ENCODE data around the gene UNKL. TPM values are rescaled to one million over a fixed set of nuclear protein-coding genes. Genes with fewer than 3 reads are reported as not detected.
"Not testable (repeated sequence)": the region's sequence is repeated elsewhere in the genome, so short reads cannot be mapped to it uniquely, and the experiment has no call there.

UNKL gene
- total RNA-seq, 1 donor from 2014 or later, result 10.1 TPM

GRCh38 chr16:1446296-1447080 lies 32.0 kb upstream of the UNKL start:
- no peak for DNase-seq

GRCh38 chr16:1445518-1446203 lies 31.2 kb upstream of the UNKL start:
- no peak for DNase-seq

DNA sequence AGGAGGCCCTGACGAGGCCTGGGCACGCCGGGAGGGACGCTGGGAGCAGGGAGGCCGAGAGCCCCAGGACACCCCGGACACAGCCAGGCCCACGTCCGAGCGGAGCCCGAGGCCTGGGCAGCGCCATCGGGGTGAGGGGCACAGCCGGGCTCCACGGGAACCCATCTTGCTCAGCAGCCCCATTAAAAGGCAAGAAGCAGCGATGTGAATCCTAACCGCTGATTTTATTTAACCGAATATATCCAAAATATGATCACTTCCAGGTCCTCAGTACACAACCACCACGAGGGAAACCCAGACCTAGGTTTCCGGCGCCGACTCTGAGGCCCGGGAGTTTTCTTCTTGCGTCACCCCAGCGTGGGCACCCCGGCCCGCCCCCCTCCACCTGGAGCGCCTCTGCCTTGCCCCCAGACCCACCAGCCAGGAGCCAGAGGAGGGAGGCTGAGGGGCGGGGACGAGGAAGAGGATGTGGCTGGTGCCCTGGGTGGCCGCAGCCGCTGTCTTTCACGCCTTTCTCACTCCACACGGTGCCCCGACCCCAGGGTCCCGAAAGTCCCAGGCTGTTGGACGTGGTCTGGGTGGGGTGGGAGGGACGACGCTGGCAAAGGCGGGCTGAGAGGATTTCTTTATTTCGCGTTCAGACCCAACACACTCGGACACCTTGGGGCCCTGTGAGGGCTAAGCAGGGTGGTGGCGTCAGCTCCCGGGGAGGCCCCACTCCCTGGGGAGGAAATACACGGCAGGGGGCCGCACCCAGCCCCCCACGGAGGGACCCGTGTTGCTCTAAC lies 30.4 kb upstream of the UNKL start:
- DNase-seq, result no peak

DNA sequence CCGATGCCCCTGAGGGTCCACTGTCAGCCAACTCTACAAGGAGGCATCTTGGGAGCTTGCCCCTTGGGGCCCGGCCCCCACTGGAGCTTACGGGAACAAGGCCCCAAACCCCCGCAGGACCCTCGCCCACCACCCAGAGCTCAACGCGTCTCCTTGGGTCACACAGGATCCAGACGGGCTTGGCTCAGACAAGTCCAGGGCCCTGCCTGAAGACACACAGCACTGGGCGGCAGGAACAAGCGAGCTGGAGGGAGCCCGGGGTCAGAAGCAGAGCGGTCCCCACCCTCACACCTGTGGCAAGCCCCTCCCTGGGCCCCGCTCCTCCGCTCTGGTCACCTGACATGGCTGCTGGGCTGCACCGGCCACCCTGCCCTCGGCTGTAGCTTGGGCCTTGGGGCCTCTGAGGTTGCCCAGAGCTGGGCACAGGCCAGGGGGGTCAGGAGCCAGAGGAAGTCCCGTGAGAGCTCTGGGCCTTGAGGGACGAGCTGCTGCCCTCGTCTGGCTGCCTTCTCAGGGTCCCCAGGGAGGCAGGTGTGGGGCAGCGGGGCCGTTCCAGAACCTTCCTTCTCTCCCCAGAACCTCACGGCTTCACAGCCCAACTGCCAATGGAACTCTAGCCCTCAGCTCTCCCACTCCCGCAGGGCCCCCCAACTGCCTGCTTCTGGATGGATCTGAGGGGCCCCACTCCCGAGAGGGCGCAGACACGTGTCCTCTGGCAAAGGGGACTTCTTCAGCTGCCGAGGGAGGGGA lies 29.7 kb upstream of the UNKL start, which contains the start of gene CCDC154:
Gene CCDC154, minus strand, starts transcription at position 577 of the 750 bp plus-strand sequence. Its CDS starts 234 bp downstream, at position 343.
- DNase-seq, result no peak

- DNase-seq, result no peak
Observed at GRCh38 chr16:1443403-1443973, 29.0 kb upstream of the UNKL start.

GRCh38 chr16:1442697-1443096 lies 28.2 kb upstream of the UNKL start:
- DNase-seq, result no peak

DNA sequence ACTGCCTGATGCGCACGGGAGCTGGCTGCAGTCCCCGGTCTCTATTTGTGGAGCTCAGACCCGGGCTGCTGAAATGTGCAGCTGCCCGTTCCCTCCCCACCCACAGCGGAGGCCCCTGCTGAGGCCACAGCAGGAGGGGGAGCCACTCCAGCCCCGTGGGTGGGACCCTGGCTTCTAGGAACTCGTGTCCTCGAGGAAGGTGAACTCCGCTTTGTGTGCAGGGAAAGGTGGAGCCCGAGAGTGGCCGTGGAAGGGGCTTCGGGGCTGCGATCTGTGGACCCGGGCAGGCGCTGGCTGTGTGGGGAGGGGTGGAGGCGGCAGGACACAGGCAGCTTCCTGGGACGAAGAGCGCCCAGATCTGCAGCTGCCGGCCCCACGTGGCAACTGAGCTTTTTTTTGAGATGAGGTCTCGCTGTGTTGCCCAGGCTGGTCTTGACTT lies 26.9 kb upstream of the UNKL start:
- DNase-seq, result no peak

GRCh38 chr16:1439699-1440074 lies 25.2 kb upstream of the UNKL start:
- not testable (repeated sequence) for DNase-seq

GRCh38 chr16:1439058-1439698 lies 24.7 kb upstream of the UNKL start:
- no peak for DNase-seq

DNA sequence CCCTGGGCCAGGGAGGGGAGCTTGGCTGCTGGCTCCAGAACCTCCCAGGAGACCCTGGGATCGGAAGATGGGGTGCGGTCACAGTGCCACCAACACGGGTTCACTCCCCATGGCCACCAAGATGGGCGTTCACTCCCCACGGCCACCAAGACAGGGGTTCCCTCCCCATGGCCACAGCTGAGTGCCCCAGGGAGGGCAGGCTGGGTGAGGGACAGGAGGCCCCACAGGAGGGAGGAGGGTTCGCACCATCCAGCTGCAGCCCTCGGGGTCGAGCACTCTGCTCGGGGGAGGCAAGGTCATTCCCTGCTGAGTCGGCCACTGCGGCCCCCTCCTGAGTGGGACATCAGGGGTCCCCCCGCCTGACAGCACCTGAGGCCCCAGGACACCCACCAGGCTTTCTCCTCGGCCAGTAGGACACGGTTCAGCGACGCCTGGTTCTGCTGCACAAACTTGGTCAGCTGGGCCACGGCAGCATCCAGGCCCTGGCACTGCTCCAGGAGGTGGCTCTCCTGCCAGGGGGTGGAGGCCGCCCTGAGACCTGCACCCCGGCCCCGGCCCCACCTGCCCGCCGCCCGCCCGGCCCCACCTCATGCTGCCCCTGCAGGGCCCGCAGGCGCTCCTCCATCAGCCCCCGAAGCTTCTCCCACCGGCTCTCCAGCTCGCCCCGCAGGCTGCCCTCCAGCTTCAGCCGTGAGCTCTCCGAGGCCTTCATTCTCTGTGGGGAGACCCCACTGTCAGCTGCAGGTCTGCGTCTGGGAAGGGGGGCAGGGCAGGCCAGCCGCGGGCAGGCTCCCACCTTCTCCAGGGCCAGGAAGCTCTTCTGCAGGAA lies 23.9 kb upstream of the UNKL start:
- DNase-seq, result no peak

DNA sequence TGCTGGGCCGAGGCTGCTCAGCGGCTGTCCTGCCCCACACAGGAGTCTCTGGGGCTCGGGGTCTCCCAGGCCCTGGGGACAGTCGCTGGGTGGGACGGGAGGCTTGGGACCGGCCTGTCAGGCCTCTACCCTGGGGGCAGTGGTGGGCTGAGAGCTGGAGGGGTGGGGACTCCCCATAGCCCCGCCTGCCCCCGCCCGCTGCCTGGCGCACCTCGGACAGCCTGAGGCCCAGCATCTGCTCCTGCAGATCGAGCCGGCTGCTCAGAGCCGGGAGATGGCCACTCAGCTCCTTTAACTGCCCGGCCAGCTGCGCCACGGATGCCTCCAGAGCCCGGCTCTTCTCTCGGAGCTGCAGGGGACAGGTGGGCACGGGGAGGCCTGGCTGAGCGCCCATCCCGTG lies 23.1 kb upstream of the UNKL start:
- DNase-seq, result no peak

DNA sequence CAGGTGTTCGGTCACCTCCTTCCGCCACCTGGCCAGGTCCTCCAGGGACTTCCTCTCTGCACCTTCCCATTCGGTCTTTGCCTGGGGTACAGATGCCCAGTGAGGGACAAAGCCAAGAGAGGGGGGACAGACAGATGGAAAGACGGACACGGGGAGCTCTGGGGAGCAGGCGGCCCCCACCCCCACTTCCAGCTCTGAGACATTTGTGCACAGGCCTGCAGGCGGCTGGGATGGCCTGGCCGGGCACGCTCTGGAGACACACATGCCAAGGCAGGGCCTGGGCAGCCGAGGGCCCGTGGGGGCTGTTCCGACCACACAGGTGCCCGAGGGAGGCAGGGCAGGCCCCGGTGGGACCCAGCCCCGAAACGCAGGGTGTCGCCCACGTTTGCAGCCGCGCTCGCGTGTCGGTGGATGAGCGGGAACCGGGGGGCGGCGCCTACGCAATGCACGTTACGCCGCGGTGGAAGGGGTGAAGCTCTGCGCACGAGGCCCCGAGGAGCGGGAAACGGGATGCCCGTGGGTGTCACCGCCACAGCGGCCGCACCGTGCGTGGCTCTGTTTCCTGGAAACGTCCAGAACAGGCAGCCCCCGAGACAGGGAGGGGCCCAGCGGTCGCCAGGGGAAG lies 22.3 kb upstream of the UNKL start:
- DNase-seq, result no peak

DNA sequence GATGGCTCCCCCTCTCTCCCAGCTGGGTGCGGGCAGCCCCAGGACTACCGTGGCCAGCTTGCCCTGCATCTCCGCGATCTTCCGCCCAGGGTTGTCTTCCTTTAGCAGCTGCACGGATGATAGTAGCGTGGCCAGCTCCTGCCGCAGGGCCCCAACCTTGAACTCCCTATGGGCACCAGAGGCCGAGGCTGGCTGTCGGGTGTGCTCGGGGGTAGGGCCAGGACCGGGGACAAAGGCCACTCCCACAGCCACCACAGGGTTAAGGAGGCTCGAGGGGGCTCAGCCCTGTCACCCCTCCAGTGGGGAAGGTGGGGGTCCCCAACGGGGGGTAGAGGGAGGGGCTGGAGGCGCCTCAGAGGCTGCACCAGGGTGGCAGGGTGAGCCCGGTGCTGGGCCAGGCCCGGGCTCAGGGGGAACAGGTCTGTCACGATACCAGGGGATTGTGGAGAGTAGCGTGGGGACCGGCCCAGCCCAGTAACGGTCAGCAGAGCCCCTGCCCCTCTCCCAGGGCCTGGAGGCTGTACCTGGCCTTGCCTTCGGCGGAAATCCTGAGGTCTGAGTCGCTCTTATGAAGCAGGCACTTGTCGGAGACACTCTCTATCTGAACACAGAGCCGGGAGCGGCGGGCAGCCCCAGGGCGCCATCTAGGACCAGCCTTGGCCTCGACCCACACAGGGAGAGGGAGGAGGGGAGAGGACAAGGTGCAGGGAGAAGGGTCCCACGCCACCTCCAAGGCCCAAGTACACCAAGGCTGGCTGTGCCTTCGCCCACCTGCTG lies 21.6 kb upstream of the UNKL start:
- DNase-seq, result no peak

GRCh38 chr16:1434644-1435592 lies 20.4 kb upstream of the UNKL start:
- no peak for DNase-seq

DNA sequence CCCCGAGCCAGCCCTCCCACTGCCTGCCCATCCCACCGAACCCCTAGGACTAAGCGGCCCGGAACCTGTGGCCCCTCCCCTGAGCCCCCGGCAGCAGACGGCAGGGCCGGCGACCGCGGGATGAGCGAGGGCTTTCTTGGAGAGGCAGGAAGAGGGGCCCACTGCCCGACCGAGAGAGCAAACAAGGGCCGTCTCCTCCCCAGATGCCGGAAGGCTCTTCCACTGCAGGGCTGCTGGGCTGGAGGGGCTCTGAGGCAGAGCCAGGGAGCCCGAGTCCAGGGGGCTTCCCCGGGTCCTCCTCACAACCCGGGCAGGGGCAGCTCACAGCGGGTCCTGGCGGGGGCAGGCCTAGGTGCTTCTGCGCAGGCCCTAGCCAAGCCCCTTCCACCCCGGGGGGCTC lies 19.3 kb upstream of the UNKL start:
- no peak for DNase-seq

- no peak for DNase-seq
Observed at GRCh38 chr16:1433263-1433560, 18.7 kb upstream of the UNKL start.

GRCh38 chr16:1432388-1433262 lies 18.1 kb upstream of the UNKL start:
- DNase-seq, result no peak

All from occipital lobe (tissue), 2 donors.